Astrocyte of the cerebellum (primary cell): Measurements from ENCODE around the gene CBLN3.

Source experiments
- DNase-seq: peaks from one replicate; pipeline ENCODE4 v3.0.0-alpha.2; 2011; ENCODE audit warnings: low read depth
- H3K4me3 ChIP-seq: 2 replicates; pipeline ENCODE4 v1.5.1; 2011; ENCODE audit warnings: mild to moderate bottlenecking, low read depth, low read length, moderate library complexity
- in situ Hi-C: cut with HindIII; loops from 2 replicates; pipeline ENCODE4 v1.10.0; 2017; ENCODE audit warnings: low sequenced_read_pairs
- TF ChIP-seq, protein P1 (sequence below): IDR thresholded peaks from 2 replicates; pipeline ENCODE4 v1.5.1; 2012; ENCODE audit warnings: low read length, low read depth, moderate library complexity, mild to moderate bottlenecking; ENCODE audit errors: missing control alignments

Gene CBLN3

GRCh38 chr14:24431569-24432258, 2.2 kb upstream of the CBLN3 start:
- in situ Hi-C loops = loop anchor here (10.0 kb wide), 1 partner anchor 227 kb away; the partner anchor contains the start of gene TSSK4

GRCh38 chr14:24430682-24431568, 1.5 kb upstream of the CBLN3 start:
- DNase-seq = no peak
- TF ChIP-seq, protein P1, sequence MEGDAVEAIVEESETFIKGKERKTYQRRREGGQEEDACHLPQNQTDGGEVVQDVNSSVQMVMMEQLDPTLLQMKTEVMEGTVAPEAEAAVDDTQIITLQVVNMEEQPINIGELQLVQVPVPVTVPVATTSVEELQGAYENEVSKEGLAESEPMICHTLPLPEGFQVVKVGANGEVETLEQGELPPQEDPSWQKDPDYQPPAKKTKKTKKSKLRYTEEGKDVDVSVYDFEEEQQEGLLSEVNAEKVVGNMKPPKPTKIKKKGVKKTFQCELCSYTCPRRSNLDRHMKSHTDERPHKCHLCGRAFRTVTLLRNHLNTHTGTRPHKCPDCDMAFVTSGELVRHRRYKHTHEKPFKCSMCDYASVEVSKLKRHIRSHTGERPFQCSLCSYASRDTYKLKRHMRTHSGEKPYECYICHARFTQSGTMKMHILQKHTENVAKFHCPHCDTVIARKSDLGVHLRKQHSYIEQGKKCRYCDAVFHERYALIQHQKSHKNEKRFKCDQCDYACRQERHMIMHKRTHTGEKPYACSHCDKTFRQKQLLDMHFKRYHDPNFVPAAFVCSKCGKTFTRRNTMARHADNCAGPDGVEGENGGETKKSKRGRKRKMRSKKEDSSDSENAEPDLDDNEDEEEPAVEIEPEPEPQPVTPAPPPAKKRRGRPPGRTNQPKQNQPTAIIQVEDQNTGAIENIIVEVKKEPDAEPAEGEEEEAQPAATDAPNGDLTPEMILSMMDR = no peak
- in situ Hi-C loops = loop anchor here (10.0 kb wide), 1 partner anchor 226 kb away; the partner anchor contains the start of gene TSSK4
- H3K4me3 ChIP-seq = peak overlapping the region; percentile 74

More at GRCh38 chr14:24431569-24432258, 2.2 kb upstream of the CBLN3 start:
- TF ChIP-seq, protein P1 = peak; percentile 98
- peak; percentile 81 for DNase-seq
- peak overlapping the region; percentile 74 for H3K4me3 ChIP-seq

GRCh38 chr14:24430143-24430681, 744 bp upstream of the CBLN3 start:
- peak overlapping the region; percentile 74 for H3K4me3 ChIP-seq
- in situ Hi-C loops = loop anchor here (10.0 kb wide), 1 partner anchor 225 kb away; the partner anchor contains the start of gene TSSK4
- TF ChIP-seq, protein P1 = no peak
- DNase-seq = peak; percentile 20

- no peak for DNase-seq
- TF ChIP-seq, protein P1 = no peak
- H3K4me3 ChIP-seq = no peak overlapping the region
- in situ Hi-C loops = no loop called here
Observed at GRCh38 chr14:24428628-24429394, 657 bp downstream of the CBLN3 start.

GRCh38 chr14:24427537-24428508, 1.6 kb downstream of the CBLN3 start:
- in situ Hi-C loops = no loop called here
- DNase-seq = no peak
- TF ChIP-seq, protein P1 = no peak
- H3K4me3 ChIP-seq = no peak overlapping the region
